PC-3 (cell line): ENCODE measurements around the gene TMEM94. TPM values are rescaled to one million over a fixed set of nuclear protein-coding genes. Genes with fewer than 3 reads are reported as not detected.

Experiments used
- ATAC-seq: fragments of 200-7000 bp; cut with Tn5 transposase; 2 replicates; pipeline ENCODE4 v1.9.1; 2020; ENCODE audit warnings: mild to moderate bottlenecking, moderate library complexity
- BruUV-seq: library from RNA; stranded (reverse); fragments of 400-500 nt; replicated peaks from 2 replicates; lab custom pipeline; 2021; lab: Mats Ljungman, UMichigan
- CTCF ChIA-PET: fragments of 300-600 bp; sonication (Branson Sonifier 250); formaldehyde crosslinking; loops from one replicate; lab custom pipeline; 2022; ENCODE audit warnings: antibody characterized with exemption; lab: Charles Lee
- POLR2A ChIA-PET: fragments of 300-600 bp; sonication (Branson Sonifier 250); formaldehyde crosslinking; loops from one replicate; lab custom pipeline; 2022; ENCODE audit warnings: antibody characterized with exemption; ENCODE audit not compliant: unreplicated experiment; lab: Charles Lee
- DNase-seq: peaks from one replicate; pipeline ENCODE4 v3.0.0-alpha.2; 2015
- H2AFZ ChIP-seq: fragments of 300-600 bp; sonication (generic); 2 replicates; pipeline ENCODE4 v1.6.0; 2016; ENCODE audit warnings: antibody characterized with exemption, low read length
- H3F3A ChIP-seq: fragments of 300-600 bp; sonication (generic); one replicate; pipeline ENCODE4 v1.6.0; 2017; ENCODE audit warnings: antibody characterized with exemption, low read length, control low read depth, mild to moderate bottlenecking; ENCODE audit not compliant: unreplicated experiment
- H3K27ac ChIP-seq: fragments of 300-600 bp; sonication (generic); 2 replicates; pipeline ENCODE4 v1.5.1; 2016; ENCODE audit warnings: mild to moderate bottlenecking, low read length
- H3K27me3 ChIP-seq: fragments of 300-600 bp; sonication (generic); 2 replicates; pipeline ENCODE4 v1.6.1; 2016; ENCODE audit warnings: low read length, mixed read lengths
- H3K36me3 ChIP-seq: fragments of 300-600 bp; sonication (generic); 2 replicates; pipeline ENCODE4 v1.6.1; 2016; ENCODE audit warnings: low read depth, mixed run types, low read length, mixed read lengths
- H3K4me1 ChIP-seq: fragments of 300-600 bp; sonication (generic); 2 replicates; pipeline ENCODE4 v1.5.1; 2016; ENCODE audit warnings: low read length; ENCODE audit not compliant: insufficient read depth
- H3K4me2 ChIP-seq: fragments of 300-600 bp; sonication (generic); 2 replicates; pipeline ENCODE4 v1.6.0; 2016; ENCODE audit warnings: low read length
- H3K4me3 ChIP-seq: fragments of 300-600 bp; sonication (generic); 2 replicates; pipeline ENCODE4 v1.5.1; 2016; ENCODE audit warnings: mild to moderate bottlenecking, low read length, mixed read lengths
- H3K79me2 ChIP-seq: fragments of 300-600 bp; sonication (generic); 2 replicates; pipeline ENCODE4 v1.6.1; 2017; ENCODE audit warnings: low read length, mixed read lengths
- H3K9ac ChIP-seq: fragments of 300-600 bp; sonication (generic); 2 replicates; pipeline ENCODE4 v1.6.0; 2016; ENCODE audit warnings: mild to moderate bottlenecking, low read length
- H3K9me2 ChIP-seq: fragments of 300-600 bp; sonication (generic); replicated peaks from 2 replicates; pipeline ENCODE4 v1.6.1; 2016; ENCODE audit warnings: mixed run types, low read length, mixed read lengths
- H3K9me3 ChIP-seq: fragments of 300-600 bp; sonication (generic); 2 replicates; pipeline ENCODE4 v1.6.1; 2016; ENCODE audit warnings: low read length, mixed read lengths
- H4K20me1 ChIP-seq: fragments of 300-600 bp; sonication (generic); 2 replicates; pipeline ENCODE4 v1.6.1; 2016; ENCODE audit warnings: low read length, mixed read lengths
- EZH2 ChIP-seq: fragments of 300-600 bp; sonication (generic); IDR thresholded peaks from one replicate; pipeline ENCODE4 v1.6.1; 2017; ENCODE audit warnings: antibody characterized with exemption, mild to moderate bottlenecking, low read length; ENCODE audit not compliant: unreplicated experiment
- EZH2phosphoT487 ChIP-seq: fragments of 300-600 bp; sonication (generic); IDR thresholded peaks from 2 replicates; pipeline ENCODE4 v1.6.1; 2018; ENCODE audit warnings: mild to moderate bottlenecking, antibody characterized with exemption, low read length, borderline replicate concordance
- intact Hi-C: fragments of 100-400 bp; cut with micrococcal nuclease; formaldehyde crosslinking; loops from 2 replicates; pipeline ENCODE4 v1.9.0; 2023
- total RNA-seq: library from RNA; depleted of rRNA; stranded (reverse); fragments of >200 nt; gene quantifications from 2 replicates; pipeline ENCODE4 v1.2.3, GENCODE V29; 2014
- TF ChIP-seq, protein P1 (sequence below): fragments of 300-600 bp; sonication (generic); conservative IDR thresholded peaks from 2 replicates; pipeline ENCODE4 v1.5.1; 2017; ENCODE audit warnings: antibody characterized with exemption, low read depth, mild to moderate bottlenecking, low read length

Gene TMEM94
- total RNA-seq, 1 experiment from 2014 or later, result 45.6 TPM

DNA sequence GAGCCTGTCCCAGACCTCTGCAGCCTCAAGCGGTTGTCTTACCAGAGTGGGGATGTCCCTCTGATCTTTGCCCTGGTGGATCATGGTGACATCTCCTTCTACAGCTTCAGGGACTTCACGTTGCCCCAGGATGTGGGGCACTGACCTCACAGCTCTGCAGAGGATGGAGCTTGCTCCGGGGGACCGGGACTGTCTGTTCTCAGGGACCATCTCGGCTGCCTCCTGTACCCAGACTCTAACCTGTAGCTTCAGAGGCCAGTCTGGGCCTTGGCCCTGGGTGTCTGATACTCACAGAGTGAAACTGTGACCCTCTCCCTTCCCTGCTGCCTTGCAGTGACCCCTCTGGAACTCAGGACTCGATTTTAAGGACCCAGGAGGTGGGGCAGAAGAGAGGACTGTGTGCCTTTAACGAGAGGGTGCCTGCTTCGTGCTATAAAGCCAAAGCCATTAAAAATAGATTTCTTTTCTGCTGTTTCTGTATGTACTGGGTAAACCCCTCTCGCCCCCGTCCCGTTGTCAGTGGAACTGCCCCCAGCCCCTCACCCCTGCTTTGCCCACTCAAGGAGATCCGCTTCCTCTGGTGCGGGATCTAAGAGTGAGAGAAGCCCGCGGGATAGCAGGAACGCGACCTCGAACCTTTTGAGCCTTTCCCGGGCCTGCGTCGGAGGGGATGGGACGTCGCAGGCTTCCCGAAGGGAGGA is 68.0 kb downstream of the TMEM94 start:
- Histone ChIP-seq H3K79me2 (peaks cover 33% of the 10 kb centered on the region), H3F3A (no peaks in the 10 kb centered on the region), H3K9ac (peak overlapping the region; percentile 72), H3K4me2 (peak overlapping the region; percentile 92), H4K20me1 (no peaks in the 10 kb centered on the region), H3K36me3 (peaks cover 4% of the 10 kb centered on the region; the same call in 1 of the 2 replicates), H3K9me3 (no peaks in the 10 kb centered on the region), H3K9me2 (no peaks in the 10 kb centered on the region), H3K27ac (no peak overlapping the region), H3K4me3 (peak overlapping the region; percentile 84), H2AFZ (peak overlapping the region; percentile 93), H3K4me1 (peaks cover 13% of the 10 kb centered on the region), H3K27me3 (no peaks in the 10 kb centered on the region)
- no peak for TF ChIP-seq EZH2
- TF ChIP-seq, protein P1, sequence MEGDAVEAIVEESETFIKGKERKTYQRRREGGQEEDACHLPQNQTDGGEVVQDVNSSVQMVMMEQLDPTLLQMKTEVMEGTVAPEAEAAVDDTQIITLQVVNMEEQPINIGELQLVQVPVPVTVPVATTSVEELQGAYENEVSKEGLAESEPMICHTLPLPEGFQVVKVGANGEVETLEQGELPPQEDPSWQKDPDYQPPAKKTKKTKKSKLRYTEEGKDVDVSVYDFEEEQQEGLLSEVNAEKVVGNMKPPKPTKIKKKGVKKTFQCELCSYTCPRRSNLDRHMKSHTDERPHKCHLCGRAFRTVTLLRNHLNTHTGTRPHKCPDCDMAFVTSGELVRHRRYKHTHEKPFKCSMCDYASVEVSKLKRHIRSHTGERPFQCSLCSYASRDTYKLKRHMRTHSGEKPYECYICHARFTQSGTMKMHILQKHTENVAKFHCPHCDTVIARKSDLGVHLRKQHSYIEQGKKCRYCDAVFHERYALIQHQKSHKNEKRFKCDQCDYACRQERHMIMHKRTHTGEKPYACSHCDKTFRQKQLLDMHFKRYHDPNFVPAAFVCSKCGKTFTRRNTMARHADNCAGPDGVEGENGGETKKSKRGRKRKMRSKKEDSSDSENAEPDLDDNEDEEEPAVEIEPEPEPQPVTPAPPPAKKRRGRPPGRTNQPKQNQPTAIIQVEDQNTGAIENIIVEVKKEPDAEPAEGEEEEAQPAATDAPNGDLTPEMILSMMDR, result no peak
- no peak for TF ChIP-seq EZH2phosphoT487
- intact Hi-C loops, result loop anchor here (2.0 kb wide), 1 partner anchor 24 kb away; no protein-coding TSS in a partner anchor
- DNase-seq, result no peak
- ChIA-PET POLR2A (interaction anchor here (0.5 to 0.6 kb wide), 2 partner anchors 8 to 121 kb away, joined by 3 to 7 read pairs; a partner anchor contains a TSS), CTCF (interaction anchor here (0.6 to 1.6 kb wide), 10 partner anchors 8 to 331 kb away, joined by 3 to 15 read pairs (median 4); partner anchors contain the start of genes TSEN54 and WBP2)
- ATAC-seq, result no peak
- TSS peak; percentile 58 for BruUV-seq

DNA sequence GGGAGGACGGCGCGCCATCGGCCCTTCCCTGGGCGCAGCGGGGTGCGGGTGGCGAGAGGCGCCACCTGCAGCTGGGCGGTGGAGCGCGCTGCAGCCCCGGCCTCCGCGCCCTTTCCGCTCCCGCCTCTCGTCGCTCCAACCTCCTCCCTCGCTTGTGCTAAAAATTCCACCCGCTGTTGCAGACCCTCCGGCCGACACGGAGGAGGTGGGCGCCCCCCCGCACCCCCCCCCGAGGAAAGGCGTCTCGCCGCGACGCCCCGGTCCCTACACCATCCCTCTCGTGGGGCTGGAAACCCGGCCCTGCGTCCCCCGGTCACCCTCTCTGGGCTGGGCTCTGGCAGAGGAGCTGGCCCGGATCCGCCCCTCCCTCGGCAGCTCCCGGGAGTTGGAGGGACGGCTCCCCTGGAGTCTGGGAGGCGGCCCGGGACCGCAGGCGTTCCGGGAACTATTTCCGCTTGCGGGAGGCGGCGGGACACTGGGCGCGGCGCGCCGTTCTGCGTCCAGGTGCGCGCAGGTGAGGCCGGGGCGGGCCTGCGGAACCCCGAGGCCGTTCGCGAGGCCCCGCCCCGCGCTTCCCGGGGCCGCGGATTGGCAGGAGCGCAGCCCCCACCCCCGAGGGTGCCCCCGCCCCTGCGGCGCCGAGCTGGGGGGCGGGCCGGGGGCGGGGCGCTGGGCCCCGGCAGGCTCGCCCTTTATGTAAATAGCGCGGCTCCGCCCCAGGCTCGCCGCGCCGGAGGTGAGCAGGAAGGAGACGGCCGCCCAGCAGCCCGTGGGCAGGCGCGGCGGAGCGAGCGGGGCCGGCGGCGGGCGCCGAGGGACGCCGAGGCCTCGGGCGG is 68.8 kb downstream of the TMEM94 start, which contains the start of gene LLGL2:
LLGL2 (plus strand) TSS at position 728 of the 836 bp plus-strand sequence. CDS start 17,730 bp downstream, outside the sequence.
- peak within 1 kb of the TSS; percentile 72 for H3K9ac ChIP-seq
- peaks cover 13% of the 10 kb centered on the region for H3K4me1 ChIP-seq
- intact Hi-C loops, result loop anchor here (2.0 kb wide), 1 partner anchor 24 kb away; no protein-coding TSS in a partner anchor
- TF ChIP-seq, protein P1, result peak; percentile 69
- TF ChIP-seq EZH2, result no peak
- BruUV-seq, result no TSS peak
- H3F3A ChIP-seq, result no peaks in the 10 kb centered on the region
- DNase-seq (peak; percentile 98), ATAC-seq (peak; percentile 82)
- H3K27ac ChIP-seq, result peak within 1 kb of the TSS; percentile 75
- H3K79me2 ChIP-seq, result peaks cover 37% of the 10 kb centered on the region
- peak within 1 kb of the TSS; percentile 84 for H3K4me3 ChIP-seq
- POLR2A ChIA-PET, result interaction anchor here (0.5 to 0.6 kb wide), 4 partner anchors 8 to 1638 kb away, joined by 3 to 7 read pairs (median 6); a partner anchor contains a TSS
- no peaks in the 10 kb centered on the region for H4K20me1 ChIP-seq
- peak within 1 kb of the TSS; percentile 93 for H2AFZ ChIP-seq
- H3K27me3 ChIP-seq, result no peaks in the 10 kb centered on the region
- H3K4me2 ChIP-seq, result peak within 1 kb of the TSS; percentile 92
- H3K9me3 ChIP-seq, result no peaks in the 10 kb centered on the region
- peaks cover 4% of the 10 kb centered on the region; the same call in 1 of the 2 replicates for H3K36me3 ChIP-seq
- CTCF ChIA-PET, result interaction anchor here (0.5 to 1.6 kb wide), 20 partner anchors 9 to 593 kb away, joined by 3 to 15 read pairs (median 4); partner anchors contain the start of genes TSEN54 and WBP2
- no peaks in the 10 kb centered on the region for H3K9me2 ChIP-seq
